ENCODE results near the gene VASH1. TPM values are rescaled to one million over a fixed set of nuclear protein-coding genes. Genes with fewer than 3 reads are reported as not detected.

VASH1 gene
- polyA plus RNA-seq, 1 experiment = 5.0 TPM

GRCh38 chr14:76810525-76810924, 49.3 kb downstream of the VASH1 start:
- no peak overlapping the region for H3K4me3 ChIP-seq (ENCODE audit: low read depth, low read length)
- no peaks in the 10 kb centered on the region; the same call in 1 of the 2 replicates for H3K9me3 ChIP-seq (ENCODE audit: control insufficient read depth, insufficient read depth, low read length)
- POLR2A ChIA-PET = interaction anchor here (0.6 to 1.2 kb wide), 3 partner anchors 34 to 267 kb away, joined by 4 to 10 read pairs (median 4); no protein-coding TSS in a partner anchor
- no peak for DNase-seq (ENCODE audit: low read depth, low spot score)
- H3K27ac ChIP-seq (ENCODE audit: low read depth, low read length) = no peak overlapping the region
- CTCF ChIA-PET = interaction anchor here (0.8 to 4.5 kb wide), 7 partner anchors 9 to 103 kb away, joined by 3 to 51 read pairs (median 10); no protein-coding TSS in a partner anchor
- no peaks in the 10 kb centered on the region for H3K27me3 ChIP-seq (ENCODE audit: control insufficient read depth, insufficient read depth, low read length)
- TF ChIP-seq CTCF (IDR thresholded peaks at IDR 0.05; ENCODE audit: low read depth, low read length) = no peak

- DNase-seq (ENCODE audit: low read depth, low spot score) = no peak
- Histone ChIP-seq H3K27me3 (ENCODE audit: control insufficient read depth, insufficient read depth, low read length) (no peaks in the 10 kb centered on the region), H3K4me3 (ENCODE audit: low read depth, low read length) (peak overlapping the region; percentile 73), H3K27ac (ENCODE audit: low read depth, low read length) (no peak overlapping the region), H3K9me3 (ENCODE audit: control insufficient read depth, insufficient read depth, low read length) (no peaks in the 10 kb centered on the region; the same call in 1 of the 2 replicates)
- ChIA-PET POLR2A (interaction anchor here (0.6 to 1.2 kb wide), 3 partner anchors 34 to 267 kb away, joined by 4 to 10 read pairs (median 4); no protein-coding TSS in a partner anchor), CTCF (interaction anchor here (0.6 to 4.5 kb wide), 9 partner anchors 9 to 649 kb away, joined by 3 to 51 read pairs (median 5); no protein-coding TSS in a partner anchor)
- TF ChIP-seq CTCF (IDR thresholded peaks at IDR 0.05; ENCODE audit: low read depth, low read length) = peak; percentile 57
These were observed 49.7 kb downstream of the VASH1 start for GRCh38 chr14:76810953-76811400.

- CTCF ChIA-PET = interaction anchor here (0.6 to 4.5 kb wide), 8 partner anchors 10 to 648 kb away, joined by 3 to 51 read pairs (median 8); no protein-coding TSS in a partner anchor
- H3K4me3 ChIP-seq (ENCODE audit: low read depth, low read length) = peak overlapping the region; percentile 73
- POLR2A ChIA-PET = interaction anchor here (1.2 kb wide), 1 partner anchor 268 kb away, joined by 4 read pairs; no protein-coding TSS in a partner anchor
- TF ChIP-seq CTCF (IDR thresholded peaks at IDR 0.05; ENCODE audit: low read depth, low read length) = no peak
- H3K9me3 ChIP-seq (ENCODE audit: control insufficient read depth, insufficient read depth, low read length) = no peaks in the 10 kb centered on the region; the same call in 1 of the 2 replicates
- H3K27me3 ChIP-seq (ENCODE audit: control insufficient read depth, insufficient read depth, low read length) = peaks cover 3% of the 10 kb centered on the region
- H3K27ac ChIP-seq (ENCODE audit: low read depth, low read length) = no peak overlapping the region
- DNase-seq (ENCODE audit: low read depth, low spot score) = no peak
These were observed 50.3 kb downstream of the VASH1 start for GRCh38 chr14:76811561-76811960.

GRCh38 chr14:76812093-76812421, 50.8 kb downstream of the VASH1 start:
- no peak for TF ChIP-seq CTCF (IDR thresholded peaks at IDR 0.05; ENCODE audit: low read depth, low read length)
- Histone ChIP-seq H3K27me3 (ENCODE audit: control insufficient read depth, insufficient read depth, low read length) (peaks cover 6% of the 10 kb centered on the region), H3K9me3 (ENCODE audit: control insufficient read depth, insufficient read depth, low read length) (no peaks in the 10 kb centered on the region; the same call in 1 of the 2 replicates), H3K27ac (ENCODE audit: low read depth, low read length) (no peak overlapping the region), H3K4me3 (ENCODE audit: low read depth, low read length) (peak overlapping the region; percentile 73)
- no peak for DNase-seq (ENCODE audit: low read depth, low spot score)
- ChIA-PET CTCF (interaction anchor here (1.8 to 4.5 kb wide), 4 partner anchors 28 to 104 kb away, joined by 5 to 51 read pairs (median 20); no protein-coding TSS in a partner anchor), POLR2A (interaction anchor here (1.0 to 1.2 kb wide), 2 partner anchors 50 to 268 kb away, joined by 3 to 4 read pairs; partner anchors contain the start of gene VASH1)

All from AG04450 (cell line).